ENCODE data around the gene IL4R.

- no peak for TF ChIP-seq CTCF (IDR thresholded peaks at IDR 0.05)
- TF ChIP-seq POLR2A (IDR thresholded peaks at IDR 0.05) = no peak
These were observed 2.4 kb downstream of the IL4R start for GRCh38 chr16:27316038-27316680.
